H7 (cell line): ENCODE data around the gene MTMR10. TPM values are rescaled to one million over a fixed set of nuclear protein-coding genes. Genes with fewer than 3 reads are reported as not detected.

Source experiments
- DNase-seq: peaks from one replicate; pipeline ENCODE4 v3.0.0; 2012
- H3K27me3 ChIP-seq: 2 replicates; pipeline ENCODE4 v1.6.0; 2011; ENCODE audit warnings: mild to moderate bottlenecking, low read length; ENCODE audit not compliant: control insufficient read depth, insufficient read depth
- H3K36me3 ChIP-seq: replicated peaks from 2 replicates; pipeline ENCODE4 v1.5.1; 2011; ENCODE audit warnings: low read length; ENCODE audit not compliant: control insufficient read depth, insufficient read depth
- H3K4me3 ChIP-seq: 2 replicates; pipeline ENCODE4 v1.5.1; 2011; ENCODE audit warnings: low read depth, mild to moderate bottlenecking, control low read depth, low read length, moderate library complexity; ENCODE audit not compliant: insufficient read depth
- total RNA-seq: library from RNA; depleted of rRNA; stranded (reverse); fragments of >200 nt; shearing (Covaris generic); gene quantifications from 2 replicates; pipeline ENCODE4 v1.2.3, GENCODE V29; 2014; rRNA removed

MTMR10 gene, protein sequence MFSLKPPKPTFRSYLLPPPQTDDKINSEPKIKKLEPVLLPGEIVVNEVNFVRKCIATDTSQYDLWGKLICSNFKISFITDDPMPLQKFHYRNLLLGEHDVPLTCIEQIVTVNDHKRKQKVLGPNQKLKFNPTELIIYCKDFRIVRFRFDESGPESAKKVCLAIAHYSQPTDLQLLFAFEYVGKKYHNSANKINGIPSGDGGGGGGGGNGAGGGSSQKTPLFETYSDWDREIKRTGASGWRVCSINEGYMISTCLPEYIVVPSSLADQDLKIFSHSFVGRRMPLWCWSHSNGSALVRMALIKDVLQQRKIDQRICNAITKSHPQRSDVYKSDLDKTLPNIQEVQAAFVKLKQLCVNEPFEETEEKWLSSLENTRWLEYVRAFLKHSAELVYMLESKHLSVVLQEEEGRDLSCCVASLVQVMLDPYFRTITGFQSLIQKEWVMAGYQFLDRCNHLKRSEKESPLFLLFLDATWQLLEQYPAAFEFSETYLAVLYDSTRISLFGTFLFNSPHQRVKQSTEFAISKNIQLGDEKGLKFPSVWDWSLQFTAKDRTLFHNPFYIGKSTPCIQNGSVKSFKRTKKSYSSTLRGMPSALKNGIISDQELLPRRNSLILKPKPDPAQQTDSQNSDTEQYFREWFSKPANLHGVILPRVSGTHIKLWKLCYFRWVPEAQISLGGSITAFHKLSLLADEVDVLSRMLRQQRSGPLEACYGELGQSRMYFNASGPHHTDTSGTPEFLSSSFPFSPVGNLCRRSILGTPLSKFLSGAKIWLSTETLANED
- 10.5 and 11.0 TPM in 2 replicates for total RNA-seq

DNA sequence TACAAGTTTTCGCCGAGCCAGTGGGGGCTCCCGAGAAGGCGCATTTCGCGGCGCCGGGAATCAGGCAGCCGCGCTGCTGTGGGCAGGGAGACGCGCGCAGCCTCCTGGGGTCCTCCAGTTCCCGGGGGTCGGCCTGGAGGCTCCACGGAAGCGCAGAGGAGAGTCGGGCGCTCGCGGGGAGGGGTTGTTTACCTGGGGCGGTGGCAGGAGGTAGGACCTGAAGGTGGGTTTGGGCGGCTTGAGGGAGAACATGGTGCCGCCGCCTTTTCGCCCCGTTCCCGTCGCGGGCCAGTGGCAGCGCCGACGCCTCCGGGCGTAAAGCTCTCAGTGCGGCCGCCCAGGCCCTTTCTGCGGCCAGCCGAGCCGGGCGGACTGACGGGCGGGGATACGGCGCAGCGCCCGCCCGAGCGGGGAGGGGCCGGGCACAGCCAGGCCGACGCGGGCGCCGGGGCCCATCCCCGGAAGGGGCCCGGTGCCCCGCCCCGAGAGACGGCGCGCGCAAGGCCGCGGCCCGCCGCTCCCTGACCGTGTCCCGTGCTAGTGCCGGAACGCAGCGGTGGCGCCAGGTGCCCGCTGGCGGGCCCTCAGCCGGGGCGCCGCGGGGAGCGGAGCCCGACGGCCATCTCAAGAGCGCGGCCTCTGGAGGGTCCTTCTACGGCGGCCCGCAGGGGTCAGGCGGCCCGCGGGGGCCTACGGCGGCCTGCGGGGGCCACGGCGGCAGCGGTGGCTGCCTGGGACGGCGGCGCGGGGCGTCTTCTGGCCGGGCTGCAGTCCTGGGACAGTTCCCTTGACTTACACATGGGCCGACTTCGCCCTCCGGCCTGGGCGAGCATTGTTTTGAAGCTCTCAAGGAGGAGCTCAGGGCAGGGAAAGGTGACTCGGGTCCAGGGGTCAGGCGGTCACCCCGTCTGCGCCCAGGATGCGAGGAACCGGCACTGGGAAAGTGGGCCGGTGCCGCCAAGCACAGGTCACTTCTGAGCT is at the start of gene MTMR10:
Gene MTMR10 (minus strand): TSS at position 374 of the 981 bp plus-strand sequence. CDS start 122 bp downstream, at position 252.
- H3K27me3 ChIP-seq = no peaks in the 10 kb centered on the region
- H3K36me3 ChIP-seq = no peaks in the 10 kb centered on the region
- peak; percentile 96 for DNase-seq
- H3K4me3 ChIP-seq = peak within 1 kb of the TSS; percentile 91

DNA sequence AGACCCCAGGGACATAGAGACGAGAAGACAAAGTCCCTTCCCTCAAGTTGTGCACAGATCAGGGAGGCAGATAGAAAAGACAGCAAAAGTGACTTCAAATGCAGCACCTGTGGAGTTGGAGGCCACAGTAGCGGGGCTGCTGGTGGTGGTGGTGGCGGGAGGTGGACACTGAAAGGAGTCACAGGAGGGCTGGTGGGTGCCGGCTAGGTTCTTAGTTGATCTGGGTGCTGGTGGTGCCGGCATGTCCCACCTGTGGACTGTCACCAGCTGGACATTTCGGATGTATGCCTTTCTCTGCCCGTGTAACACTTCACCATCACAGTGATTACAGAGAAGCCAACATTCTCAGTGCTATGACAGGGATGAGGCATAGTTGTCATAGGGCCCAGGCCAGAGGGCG is 49.2 kb upstream of the MTMR10 start:
- no peaks in the 10 kb centered on the region for H3K36me3 ChIP-seq
- no peaks in the 10 kb centered on the region for H3K27me3 ChIP-seq
- no peak for DNase-seq

DNA sequence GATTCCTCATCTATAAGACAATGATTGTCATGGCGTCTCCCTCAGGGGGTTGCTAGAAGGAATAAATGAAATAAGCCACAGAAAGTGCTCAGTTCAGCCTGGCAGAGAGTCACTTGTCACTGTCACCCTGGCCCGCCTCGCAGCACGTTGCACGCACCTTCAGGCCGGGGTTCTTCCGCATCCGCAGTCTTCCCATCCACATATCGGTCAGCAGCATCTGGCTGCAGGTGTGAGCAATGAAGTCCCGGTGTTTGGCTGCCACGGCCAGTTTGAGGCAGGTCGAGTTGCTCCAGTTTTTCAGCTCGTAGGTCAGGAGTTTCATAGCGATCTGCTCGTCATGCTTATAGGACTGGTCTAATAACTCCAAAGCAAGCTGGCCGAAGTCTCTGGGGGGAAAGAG is 48.5 kb upstream of the MTMR10 start:
- no peaks in the 10 kb centered on the region for H3K36me3 ChIP-seq
- H3K4me3 ChIP-seq = no peak overlapping the region
- no peaks in the 10 kb centered on the region for H3K27me3 ChIP-seq
- DNase-seq = no peak

More for the DNA sequence above, 49.2 kb upstream of the MTMR10 start:
- H3K4me3 ChIP-seq = no peak overlapping the region

DNA sequence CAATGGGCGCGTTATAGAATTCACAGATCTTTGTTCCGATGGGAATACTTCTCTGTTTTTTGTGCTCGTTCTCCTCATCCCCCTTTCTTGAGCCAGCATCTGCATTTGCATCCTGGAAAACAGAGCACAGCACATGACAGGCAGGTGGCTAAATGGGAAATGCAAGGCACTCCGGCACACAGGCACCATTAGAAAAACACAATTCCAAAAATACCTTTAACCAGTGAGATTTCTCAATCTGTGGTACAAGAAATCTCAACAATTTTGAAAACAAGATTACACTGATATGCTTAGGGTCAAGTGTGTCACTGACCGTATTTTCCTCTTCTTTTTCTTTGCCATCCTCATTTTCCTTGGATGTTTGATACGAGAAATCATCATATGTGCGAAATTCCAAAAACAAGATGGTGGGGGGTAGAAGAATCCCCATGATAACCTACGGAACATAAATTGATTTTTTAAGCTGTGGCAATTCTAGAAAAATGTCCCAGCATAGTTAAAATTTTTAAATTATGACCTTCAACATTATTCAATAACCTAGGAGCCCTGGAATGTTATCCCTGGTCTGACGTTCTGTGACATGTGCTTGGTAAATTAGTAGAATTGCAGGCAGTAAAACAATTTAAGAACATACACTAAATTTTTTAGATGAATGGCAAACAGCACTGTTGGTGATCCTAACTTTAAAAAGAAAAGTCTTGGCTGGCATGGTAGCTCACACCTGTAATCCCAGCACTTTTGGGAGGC is 46.5 kb upstream of the MTMR10 start:
- no peak for DNase-seq
- H3K36me3 ChIP-seq = no peaks in the 10 kb centered on the region
- H3K27me3 ChIP-seq = no peaks in the 10 kb centered on the region
- H3K4me3 ChIP-seq = no peak overlapping the region

DNA sequence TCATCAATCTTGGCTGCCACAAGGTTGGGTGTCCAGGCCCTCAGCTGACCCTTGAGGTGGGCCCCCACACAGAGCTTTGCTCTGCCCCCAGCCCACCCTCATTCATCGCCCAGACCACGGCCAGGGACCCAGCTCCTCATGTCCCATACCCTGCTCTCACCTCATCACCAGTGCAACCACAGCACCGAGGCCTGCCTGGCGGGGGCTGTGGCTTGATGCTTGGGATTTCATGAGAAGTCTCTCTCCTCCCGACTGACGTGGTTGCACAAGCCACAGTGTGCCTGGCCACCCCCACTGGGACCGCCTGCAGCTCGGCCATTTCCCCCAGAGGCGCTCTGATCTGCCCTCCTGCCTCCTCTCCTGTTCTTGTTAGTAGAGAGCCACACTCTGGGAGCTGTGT is 45.4 kb upstream of the MTMR10 start:
- Histone ChIP-seq H3K36me3 (no peaks in the 10 kb centered on the region), H3K4me3 (no peak overlapping the region), H3K27me3 (no peaks in the 10 kb centered on the region)
- peak; percentile 43 for DNase-seq

DNA sequence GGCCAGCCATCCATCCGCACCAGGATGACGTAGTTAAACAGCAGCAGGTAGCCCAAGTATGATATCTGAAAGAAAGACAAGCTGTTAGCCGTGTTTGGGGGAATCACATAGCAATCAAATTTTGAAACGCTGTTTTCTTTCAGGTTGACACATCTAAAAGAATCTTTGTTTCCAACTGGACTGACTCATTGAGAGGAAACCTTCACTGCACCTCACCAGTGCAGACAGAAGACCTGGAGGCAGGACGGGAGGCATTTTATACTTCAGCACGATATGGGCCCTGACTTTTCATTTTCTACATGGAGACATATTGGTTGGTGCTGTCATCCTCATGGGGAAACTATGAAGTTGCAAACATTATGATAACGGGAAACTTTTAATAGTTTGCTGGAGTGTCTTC is 44.2 kb upstream of the MTMR10 start:
- Histone ChIP-seq H3K4me3 (no peak overlapping the region), H3K27me3 (no peaks in the 10 kb centered on the region), H3K36me3 (no peaks in the 10 kb centered on the region)
- DNase-seq = no peak

DNA sequence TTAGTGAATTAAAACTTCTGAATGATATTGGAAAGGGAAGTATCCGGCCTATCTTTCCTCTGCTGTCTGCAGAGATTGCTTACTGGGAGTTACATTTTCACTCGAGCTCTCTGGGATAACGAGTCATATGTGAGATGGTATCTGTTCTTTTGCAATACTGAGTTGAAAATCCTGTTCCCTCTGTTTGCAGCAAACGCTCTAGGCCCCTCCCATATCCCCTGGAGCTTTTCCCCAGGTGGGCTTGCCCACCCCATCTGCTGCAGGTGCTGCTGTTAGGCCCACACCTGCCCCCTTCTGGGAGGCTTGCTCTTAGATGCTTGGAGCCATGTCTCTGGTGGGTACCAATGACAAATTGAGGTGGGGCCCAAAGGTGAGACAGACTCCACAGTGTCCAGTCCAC is 42.7 kb upstream of the MTMR10 start:
- Histone ChIP-seq H3K4me3 (no peak overlapping the region), H3K36me3 (no peaks in the 10 kb centered on the region), H3K27me3 (no peaks in the 10 kb centered on the region)
- DNase-seq = no peak

DNA sequence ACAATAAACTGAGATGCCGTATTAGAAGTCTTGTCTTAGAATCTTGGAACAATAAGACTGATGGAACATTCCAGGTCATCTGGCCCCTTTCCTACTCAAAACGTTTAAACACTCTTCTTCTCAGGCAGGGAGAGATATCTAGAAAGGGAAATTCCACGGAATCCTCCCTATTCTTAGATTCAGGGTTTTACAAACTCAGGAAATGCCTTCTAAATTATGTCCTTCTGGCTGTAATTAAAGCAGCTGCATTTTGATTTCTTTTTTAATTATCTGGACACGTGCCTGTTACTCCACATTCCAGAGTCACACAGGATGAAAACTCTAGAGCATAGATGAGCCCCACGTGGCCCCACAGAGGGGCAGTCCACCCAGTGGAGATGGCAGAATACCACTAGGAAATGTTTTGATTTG is 41.5 kb upstream of the MTMR10 start:
- no peak for DNase-seq
- no peaks in the 10 kb centered on the region for H3K36me3 ChIP-seq
- no peaks in the 10 kb centered on the region for H3K27me3 ChIP-seq
- H3K4me3 ChIP-seq = no peak overlapping the region

DNA sequence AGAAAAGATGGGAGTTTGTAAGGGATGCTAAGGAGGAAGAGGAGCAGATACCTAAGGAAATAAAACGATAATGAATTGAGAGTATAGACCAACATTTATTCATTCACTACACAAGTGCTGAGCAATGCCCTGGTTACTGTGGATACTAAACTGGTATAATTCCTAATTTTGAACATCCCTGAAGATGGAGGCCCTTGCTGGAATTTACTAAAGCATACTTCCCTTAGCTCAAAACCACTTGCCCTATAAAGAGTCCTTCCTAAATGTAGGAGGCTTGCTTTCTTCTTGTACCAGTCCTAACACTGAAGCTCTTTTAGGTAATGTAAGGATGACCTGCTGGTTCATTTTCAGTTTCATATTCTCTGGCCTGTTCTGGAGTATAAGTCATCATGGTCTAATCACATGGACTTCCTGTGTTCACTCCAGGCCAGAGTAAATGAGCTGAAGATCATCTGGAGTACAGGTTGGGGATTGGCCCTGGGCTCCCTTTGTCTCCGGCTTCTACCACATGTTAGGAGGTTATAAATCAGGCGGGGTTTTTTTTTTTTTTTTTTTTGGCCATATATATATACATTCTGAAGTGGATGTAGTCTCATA is 40.1 kb upstream of the MTMR10 start:
- no peak for DNase-seq
- Histone ChIP-seq H3K36me3 (no peaks in the 10 kb centered on the region), H3K27me3 (no peaks in the 10 kb centered on the region), H3K4me3 (no peak overlapping the region)

DNA sequence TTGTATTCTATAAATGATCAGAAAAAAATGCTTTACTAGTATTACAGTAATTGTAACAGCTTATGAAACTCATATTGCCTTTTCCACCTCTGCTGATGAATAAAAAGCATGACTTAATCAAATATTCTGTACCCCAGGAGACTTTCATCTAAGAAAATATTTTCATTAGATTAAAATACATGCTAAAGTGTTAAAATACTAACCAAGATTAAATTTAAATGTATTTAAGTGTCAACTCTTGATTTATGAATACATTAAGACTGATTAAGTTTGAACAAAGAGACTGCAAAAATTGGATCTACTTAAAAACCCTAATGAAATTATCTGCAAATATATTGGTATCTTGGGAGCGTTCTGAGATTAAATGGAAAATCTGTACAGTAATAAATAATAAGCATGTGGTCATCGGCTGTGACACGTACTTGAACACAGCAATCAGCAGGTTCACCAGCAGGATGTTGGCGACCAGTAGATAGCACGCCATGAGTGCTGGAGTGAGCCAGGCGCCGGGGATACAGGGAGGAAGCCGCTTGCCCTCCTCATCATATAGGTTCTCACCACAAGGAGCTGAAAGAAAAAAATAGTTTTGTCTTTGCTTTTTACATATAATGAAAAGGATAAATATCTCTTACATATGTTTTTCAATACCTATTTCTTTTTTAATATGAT is 36.6 kb upstream of the MTMR10 start:
- DNase-seq = no peak
- Histone ChIP-seq H3K27me3 (no peaks in the 10 kb centered on the region), H3K4me3 (no peak overlapping the region), H3K36me3 (no peaks in the 10 kb centered on the region)

DNA sequence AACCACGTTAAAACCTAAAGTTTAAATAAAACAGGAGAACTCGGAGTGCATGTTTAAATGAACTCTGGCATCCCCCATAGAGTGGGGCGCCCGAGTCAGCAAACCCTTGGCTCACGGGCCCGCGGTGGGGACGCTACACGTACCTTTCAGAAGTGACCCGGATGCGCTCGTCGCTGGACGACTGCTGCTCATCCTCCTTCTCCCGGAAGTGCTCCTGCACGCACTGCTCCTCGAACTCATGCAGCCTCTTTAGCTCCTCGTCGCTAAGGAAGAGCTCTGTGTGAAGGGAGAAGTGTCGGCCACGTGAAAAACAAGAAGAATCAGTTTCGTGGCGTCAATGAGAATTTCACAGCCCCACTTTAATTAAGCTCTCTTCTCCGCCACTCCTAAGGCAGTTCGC is 34.6 kb upstream of the MTMR10 start:
- no peak overlapping the region for H3K4me3 ChIP-seq
- no peak for DNase-seq
- no peaks in the 10 kb centered on the region for H3K27me3 ChIP-seq
- no peaks in the 10 kb centered on the region for H3K36me3 ChIP-seq

DNA sequence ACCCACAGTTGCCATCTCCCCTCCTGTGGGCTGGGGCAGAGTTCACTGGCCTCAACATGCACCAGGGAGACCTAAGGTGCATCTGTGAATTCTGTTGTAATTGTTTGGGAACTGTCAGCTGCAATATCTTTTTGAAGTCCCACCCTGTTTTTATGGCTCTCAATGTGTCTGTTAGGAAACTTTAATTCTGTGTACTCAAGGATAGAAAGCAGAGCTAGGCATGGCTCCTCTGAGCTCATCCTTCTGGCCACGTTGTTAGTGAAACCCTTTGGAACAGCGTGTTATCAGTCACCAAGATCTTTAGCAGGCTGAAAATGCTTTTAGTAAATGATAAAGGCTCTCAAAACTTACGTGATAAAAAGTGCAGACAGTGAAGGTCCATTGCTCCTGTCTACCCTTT is 33.6 kb upstream of the MTMR10 start:
- Histone ChIP-seq H3K4me3 (no peak overlapping the region), H3K27me3 (no peaks in the 10 kb centered on the region), H3K36me3 (no peaks in the 10 kb centered on the region)
- no peak for DNase-seq

DNA sequence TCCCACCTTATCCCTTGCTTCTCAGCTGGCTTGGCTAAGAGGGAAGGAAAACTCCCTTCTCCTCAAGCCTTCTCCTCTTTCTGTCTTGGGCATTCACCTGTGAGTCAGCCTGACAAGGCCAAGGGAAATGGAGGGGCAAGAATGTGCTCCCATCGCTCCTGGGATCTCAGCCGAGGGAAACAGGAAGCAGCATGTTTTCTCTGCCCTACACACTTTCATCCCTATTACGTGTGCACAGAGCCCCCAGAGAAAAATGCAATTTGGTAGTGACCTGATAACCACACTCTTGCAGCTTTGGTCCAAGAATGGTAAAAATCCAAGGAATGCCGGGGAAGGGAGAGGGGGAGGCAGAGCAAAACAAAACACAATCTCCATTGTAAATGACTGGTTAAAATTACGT is 32.9 kb upstream of the MTMR10 start:
- no peaks in the 10 kb centered on the region for H3K27me3 ChIP-seq
- peak; percentile 58 for DNase-seq
- H3K4me3 ChIP-seq = no peak overlapping the region
- no peaks in the 10 kb centered on the region for H3K36me3 ChIP-seq
